Left lobe of liver (tissue), 2 donors: Measurements from ENCODE around the gene RAD9A. TPM values are rescaled to one million over a fixed set of nuclear protein-coding genes. Genes with fewer than 3 reads are reported as not detected.

Source experiments
- ATAC-seq: fragments of 200-7000 bp; cut with Tn5 transposase; one replicate; pipeline ENCODE4 v1.9.1; 2020; ENCODE audit warnings: mild to moderate bottlenecking, moderate library complexity
- DNase-seq: peaks from one replicate; pipeline ENCODE4 v3.0.0-alpha.2; 2020; ENCODE audit warnings: low spot score
- total RNA-seq: library from RNA; stranded (reverse); gene quantifications from one replicate; pipeline ENCODE4 v1.2.1, GENCODE V29; 2021
- donor health status: DM: no; HTN: no; CAD: no; lungs with moderate emphysema.
- donor health status: DM: no; HTN: yes; CAD: no.

The RAD9A gene
- total RNA-seq, 1 donor from 2014 or later: 14.9 TPM

GRCh38 chr11:67437082-67437808 is 45.5 kb downstream of the RAD9A start, which contains the start of gene PTPRCAP:
PTPRCAP (minus strand) TSS chr11:67437682; CDS start chr11:67437619, 63 bp downstream.
- DNase-seq (no peak), ATAC-seq (no peak)

GRCh38 chr11:67437809-67438157 is 46.0 kb downstream of the RAD9A start:
- no peak for ATAC-seq

GRCh38 chr11:67438158-67438902 is 46.5 kb downstream of the RAD9A start:
- no peak for ATAC-seq
- DNase-seq: no peak

More at GRCh38 chr11:67437809-67438157, 46.0 kb downstream of the RAD9A start:
- no peak for DNase-seq

GRCh38 chr11:67439321-67440228 is 47.8 kb downstream of the RAD9A start:
- ATAC-seq (peak; percentile 1), DNase-seq (no peak)

GRCh38 chr11:67440229-67441097 is 48.7 kb downstream of the RAD9A start:
- no peak for ATAC-seq

GRCh38 chr11:67441098-67441563 is 49.3 kb downstream of the RAD9A start:
- ATAC-seq (no peak), DNase-seq (no peak)

More at GRCh38 chr11:67440229-67441097, 48.7 kb downstream of the RAD9A start:
- no peak for DNase-seq

- no peak for ATAC-seq
Measured at GRCh38 chr11:67441731-67442351, 50.1 kb downstream of the RAD9A start.

GRCh38 chr11:67442504-67443404 is 51.0 kb downstream of the RAD9A start:
- ATAC-seq (peak; percentile 3), DNase-seq (no peak)

More at GRCh38 chr11:67441731-67442351, 50.1 kb downstream of the RAD9A start:
- DNase-seq: no peak

- DNase-seq: no peak
- ATAC-seq: no peak
Measured at GRCh38 chr11:67445515-67445914, 53.7 kb downstream of the RAD9A start.

Other genes with a start within 250 kb of the RAD9A start
- gene GRK2, start 125.5 kb upstream of the RAD9A start, total RNA-seq: 29.0 TPM
- gene ANKRD13D, start 102.7 kb upstream of the RAD9A start, total RNA-seq: 9.8 TPM
- gene SSH3, start 88.5 kb upstream of the RAD9A start, total RNA-seq: 18.2 TPM
- 96.6 TPM for gene POLD4, start 38.4 kb upstream of the RAD9A start, total RNA-seq
- gene CLCF1, start 18.4 kb upstream of the RAD9A start, total RNA-seq: 0.43 TPM
- 63.1 TPM for gene PPP1CA, start 9.9 kb downstream of the RAD9A start, total RNA-seq
- 1.1 TPM for gene TBC1D10C, start 12.1 kb downstream of the RAD9A start, total RNA-seq
- 0.28 TPM for gene CARNS1, start 23.7 kb downstream of the RAD9A start, total RNA-seq
- gene RPS6KB2, start 36.5 kb downstream of the RAD9A start, total RNA-seq: 31.5 TPM
- gene PTPRCAP, start 45.7 kb downstream of the RAD9A start, total RNA-seq: 2.2 TPM
- gene CORO1B, start 51.5 kb downstream of the RAD9A start, total RNA-seq: 44.1 TPM
- not detected for gene GPR152, start 60.7 kb downstream of the RAD9A start, total RNA-seq
- 1.1 TPM for gene CABP4, start 63.4 kb downstream of the RAD9A start, total RNA-seq
- 38.9 TPM for gene TMEM134, start 77.3 kb downstream of the RAD9A start, total RNA-seq
- 26.3 TPM for gene AIP, start 91.0 kb downstream of the RAD9A start, total RNA-seq
- gene PITPNM1, start 113.4 kb downstream of the RAD9A start, total RNA-seq: 19.2 TPM
- gene CDK2AP2, start 116.2 kb downstream of the RAD9A start, total RNA-seq: 67.4 TPM
- not detected for gene CABP2, start 131.5 kb downstream of the RAD9A start, total RNA-seq
- gene GSTP1, start 191.8 kb downstream of the RAD9A start, total RNA-seq: 30.9 TPM
- gene NDUFV1, start 214.9 kb downstream of the RAD9A start, total RNA-seq: 192 TPM
- 41.6 TPM for gene NUDT8, start 238.0 kb downstream of the RAD9A start, total RNA-seq
- 0.15 TPM for gene TBX10, start 247.8 kb downstream of the RAD9A start, total RNA-seq